CD14-positive monocyte (primary cell): ENCODE results near the gene BROX. TPM values are rescaled to one million over a fixed set of nuclear protein-coding genes. Genes with fewer than 3 reads are reported as not detected.

Source experiments
- DNase-seq, 3 donors: peaks; one replicate each; pipeline ENCODE4 v3.0.0-alpha.2; 2011 to 2022
- H2AFZ ChIP-seq: 2 replicates; pipeline ENCODE4 v1.6.0; 2012; ENCODE audit warnings: mild to moderate bottlenecking, low read depth, low read length, inconsistent platforms; ENCODE audit not compliant: insufficient read depth, poor library complexity, severe bottlenecking
- H3K27ac ChIP-seq, 2 donors: 1 replicate in 1 of 2; 2 replicates in 1 of 2; pipeline ENCODE4 v1.5.1; 2012 to 2013; ENCODE audit warnings: low read length in 2 of 2, control low read depth in 1 of 2, inconsistent platforms in 1 of 2, low read depth in 1 of 2, mild to moderate bottlenecking in 1 of 2
- H3K27me3 ChIP-seq, 2 donors: one replicate each; pipeline versions ENCODE4 v1.6.0 to v1.6.1; 2011 to 2013; ENCODE audit warnings: low read length in 2 of 2; ENCODE audit not compliant: control insufficient read depth in 2 of 2, insufficient read depth in 2 of 2
- H3K36me3 ChIP-seq, 2 donors: replicated peaks in 1 of 2; 1 replicate in 1 of 2; 2 replicates in 1 of 2; pipeline versions ENCODE4 v1.5.1 to v1.6.1; 2012 to 2013; ENCODE audit warnings: low read length in 2 of 2, control low read depth in 1 of 2, inconsistent platforms in 1 of 2, mild to moderate bottlenecking in 1 of 2; ENCODE audit not compliant: insufficient read depth in 2 of 2, control insufficient read depth in 1 of 2
- H3K4me1 ChIP-seq, 2 donors: 1 replicate in 1 of 2; 2 replicates in 1 of 2; pipeline versions ENCODE4 v1.5.1 to v1.6.1; 2012 to 2013; ENCODE audit warnings: low read length in 2 of 2, control low read depth in 1 of 2, inconsistent platforms in 1 of 2, mild to moderate bottlenecking in 1 of 2, moderate library complexity in 1 of 2; ENCODE audit not compliant: insufficient read depth in 2 of 2, control insufficient read depth in 1 of 2
- H3K4me2 ChIP-seq: replicated peaks from 2 replicates; pipeline ENCODE3; 2012; ENCODE audit warnings: low read length, moderate library complexity, mild to moderate bottlenecking; ENCODE audit not compliant: poor library complexity, severe bottlenecking; ENCODE audit errors: extremely low read depth
- H3K4me3 ChIP-seq, 3 experiments: fragments of 200-600 bp in 1 of 3; sonication (generic) in 1 of 3; replicated peaks in 1 of 3; 1 replicate in 2 of 3; 2 replicates in 1 of 3; pipeline ENCODE4 v1.5.1; 2011 to 2013; ENCODE audit warnings: low read length in 3 of 3, mild to moderate bottlenecking in 3 of 3, control low read depth in 2 of 3, low read depth in 2 of 3, inconsistent platforms in 1 of 3, moderate library complexity in 1 of 3
- H3K79me2 ChIP-seq: 2 replicates; pipeline ENCODE4 v1.6.0; 2012; ENCODE audit warnings: mild to moderate bottlenecking, control low read depth, inconsistent platforms, low read length, moderate library complexity; ENCODE audit not compliant: insufficient read depth
- H3K9ac ChIP-seq: 2 replicates; pipeline ENCODE4 v1.6.0; 2017; ENCODE audit warnings: low read length, mild to moderate bottlenecking; ENCODE audit not compliant: insufficient read depth, poor library complexity, severe bottlenecking
- H3K9me3 ChIP-seq, 2 donors: replicated peaks in 1 of 2; 1 replicate in 1 of 2; 2 replicates in 1 of 2; pipeline versions ENCODE4 v1.5.1 to v1.6.1; 2012 to 2013; ENCODE audit warnings: low read length in 2 of 2, control low read depth in 1 of 2; ENCODE audit not compliant: control insufficient read depth in 1 of 2, insufficient read depth in 1 of 2
- H4K20me1 ChIP-seq: 2 replicates; pipeline ENCODE4 v1.6.0; 2012; ENCODE audit warnings: mild to moderate bottlenecking, low read length, control low read depth, moderate library complexity; ENCODE audit not compliant: insufficient read depth
- H3K27ac Mint-ChIP-seq, 7 donors: one replicate each; pipeline ENCODE4 v1.8.0; 2020; ENCODE audit warnings: mild to moderate bottlenecking in 7 of 7, mixed read lengths in 7 of 7, moderate library complexity in 6 of 7, inconsistent platforms in 2 of 7
- H3K27me3 Mint-ChIP-seq, 3 donors: one replicate each; pipeline ENCODE4 v1.8.0; 2021 to 2022; ENCODE audit warnings: low read depth in 3 of 3, mild to moderate bottlenecking in 3 of 3, mixed read lengths in 3 of 3, moderate library complexity in 3 of 3, inconsistent platforms in 1 of 3
- H3K36me3 Mint-ChIP-seq, 2 donors: one replicate each; pipeline ENCODE4 v1.8.0; 2020; ENCODE audit warnings: mixed read lengths in 2 of 2, inconsistent platforms in 1 of 2, mild to moderate bottlenecking in 1 of 2
- H3K4me1 Mint-ChIP-seq: one replicate; pipeline ENCODE4 v1.8.0; 2020; ENCODE audit warnings: mild to moderate bottlenecking, mixed read lengths
- H3K4me3 Mint-ChIP-seq, 2 donors: one replicate each; pipeline ENCODE4 v1.8.0; 2020; ENCODE audit warnings: mild to moderate bottlenecking in 2 of 2, mixed read lengths in 2 of 2, moderate library complexity in 1 of 2
- H3K9me3 Mint-ChIP-seq, 7 donors: one replicate each; pipeline ENCODE4 v1.8.0; 2020 to 2022; ENCODE audit warnings: mixed read lengths in 7 of 7, mild to moderate bottlenecking in 6 of 7, moderate library complexity in 6 of 7, inconsistent platforms in 2 of 7
- CTCF ChIP-seq: fragments of 200-600 bp; IDR thresholded peaks from one replicate; pipeline ENCODE4 v1.8.0; 2022; ENCODE audit warnings: antibody characterized with exemption, mild to moderate bottlenecking
- WGBS: methylation state at CpG from one replicate; pipeline ENCODE4 v1.1.5; 2013; ENCODE audit warnings: missing lambda C conversion rate; ENCODE audit not compliant: insufficient coverage; 5-methylcytosine and 5-hydroxymethylcytosine counted together
- intact Hi-C, 2 donors: fragments of 100-400 bp; cut with micrococcal nuclease; formaldehyde crosslinking; loops; one replicate each; pipeline versions ENCODE4 v1.15.0 to v1.15.1; 2023
- polyA plus RNA-seq, 3 donors: library from polyadenylated mRNA; depleted of rRNA in 1 of 3; unstranded in 2 of 3; stranded (reverse) in 1 of 3; fragments of 300-500 nt in 2 of 3; fragments of >200 nt in 1 of 3; fragmentation: Illumina TruSeq in 2 of 3; gene quantifications; 1 replicate in 2 of 3; 2 replicates in 1 of 3; pipeline ENCODE4 v1.2.3, GENCODE V29; 2012 to 2021

The BROX gene
- polyA plus RNA-seq, 3 donors = 9.0 to 35.4 (median 26.2) TPM

GRCh38 chr1:222749927-222750326, 37.6 kb downstream of the BROX start:
- Histone ChIP-seq H3K4me1 (peaks cover 6 to 8% of the 10 kb centered on the region in 2 donors), H3K4me3 (no peak overlapping the region), H2AFZ (no peak overlapping the region), H4K20me1 (no peaks in the 10 kb centered on the region), H3K79me2 (no peaks in the 10 kb centered on the region), H3K9ac (no peak overlapping the region), H3K9me3 (no peaks in the 10 kb centered on the region), H3K4me2 (no peak overlapping the region), H3K36me3 (no peaks in the 10 kb centered on the region), H3K27me3 (no peaks in the 10 kb centered on the region), H3K27ac (no peak overlapping the region)
- Mint-ChIP-seq H3K9me3 (no peaks in the 10 kb centered on the region), H3K4me3 (no peak overlapping the region), H3K27me3 (no peaks in the 10 kb centered on the region), H3K27ac (no peak overlapping the region), H3K4me1 (peaks cover 15% of the 10 kb centered on the region), H3K36me3 (no peaks in the 10 kb centered on the region)
- intact Hi-C loops = no loop called here
- DNase-seq = no peak
- no peak for TF ChIP-seq CTCF

DNA sequence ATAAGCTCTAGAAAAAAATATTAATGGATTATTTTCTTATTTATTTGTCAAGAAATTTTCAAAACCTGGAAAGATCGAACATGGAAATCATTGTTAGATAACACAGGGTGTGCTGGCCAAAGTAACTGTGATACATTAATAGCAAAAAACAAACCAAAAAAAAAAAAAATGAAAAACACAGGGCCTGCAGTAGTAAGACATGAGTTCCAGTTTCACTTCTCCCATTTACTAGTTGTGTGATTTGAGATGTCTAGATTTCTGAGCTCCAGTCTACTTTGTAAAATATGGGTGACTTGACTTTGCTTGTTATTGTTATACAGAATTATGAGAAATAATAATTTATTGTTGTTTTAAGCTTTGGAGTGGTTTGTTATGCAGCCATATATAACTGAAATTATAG, 38.3 kb downstream of the BROX start:
- Mint-ChIP-seq H3K9me3 (no peaks in the 10 kb centered on the region), H3K36me3 (no peaks in the 10 kb centered on the region), H3K27ac (peak overlapping the region in 1 of 7 donors; percentile 47), H3K4me3 (no peak overlapping the region), H3K27me3 (no peaks in the 10 kb centered on the region), H3K4me1 (peaks cover 15% of the 10 kb centered on the region)
- peak in 1 of 3 donors; percentile 17 for DNase-seq
- no peak for TF ChIP-seq CTCF
- no peaks in the 10 kb centered on the region for H3K79me2 ChIP-seq
- H2AFZ ChIP-seq = no peak overlapping the region
- peaks cover 6 to 8% of the 10 kb centered on the region in 2 donors for H3K4me1 ChIP-seq
- H3K4me3 ChIP-seq = no peak overlapping the region
- H3K9ac ChIP-seq = no peak overlapping the region
- H3K27me3 ChIP-seq = no peaks in the 10 kb centered on the region
- no peaks in the 10 kb centered on the region for H3K9me3 ChIP-seq
- no peaks in the 10 kb centered on the region for H3K36me3 ChIP-seq
- no peaks in the 10 kb centered on the region for H4K20me1 ChIP-seq
- intact Hi-C loops = no loop called here
- no CpG with 5 or more reads among the region's 1 CpG for WGBS
- H3K27ac ChIP-seq = peak overlapping the region in 1 of 2 donors; percentile 11
- H3K4me2 ChIP-seq = no peak overlapping the region
